Measurements from ENCODE around the gene ARFGEF2. TPM values are rescaled to one million over a fixed set of nuclear protein-coding genes. Genes with fewer than 3 reads are reported as not detected.

The ARFGEF2 gene
- total and polyA plus RNA-seq, 2 of the 8 experiments (the other 6 are each of a cell fraction or from before 2014, with no cell fraction given), result 8.1 to 21.8 TPM

DNA sequence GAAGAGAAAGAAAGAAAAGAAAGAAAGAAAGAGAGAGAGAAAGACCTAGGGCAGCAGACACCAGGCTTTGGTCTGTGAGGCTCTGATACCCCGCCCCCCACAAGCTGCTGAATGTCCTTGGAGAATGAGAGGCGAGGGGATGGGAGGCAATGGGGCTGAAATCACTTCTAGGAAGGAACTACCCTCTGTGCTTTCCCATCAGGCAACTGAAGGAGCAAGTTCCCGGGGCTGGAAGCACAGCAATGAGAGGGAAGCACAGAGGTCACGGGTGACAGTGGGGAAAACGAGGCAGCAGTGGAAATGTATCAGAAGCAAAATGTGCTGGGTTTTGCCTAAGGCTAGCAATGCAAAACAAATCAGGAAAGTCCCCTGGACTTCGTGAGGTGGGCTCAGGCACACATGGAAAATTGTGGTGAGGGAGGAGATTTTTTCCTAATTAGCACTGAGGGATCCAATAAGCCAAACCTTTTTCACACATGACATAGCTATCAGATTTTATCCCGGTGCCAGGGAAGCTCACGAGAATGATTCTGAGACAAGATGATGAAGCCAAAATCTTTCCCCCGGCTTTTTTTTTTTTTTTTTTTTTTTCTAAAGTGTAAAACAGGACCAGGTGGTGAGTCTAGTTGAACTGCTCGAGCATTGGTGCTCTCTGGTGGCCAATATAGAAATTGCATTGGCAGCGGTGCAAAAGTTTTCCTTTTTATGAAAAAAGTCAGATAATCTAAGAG, 16.8 kb upstream of the ARFGEF2 start:
- Histone ChIP-seq H3K79me1 (ENCODE audit: low read depth, low read length) (no peaks in the 10 kb centered on the region), H2BK12ac (ENCODE audit: low read depth, low read length) (no peak overlapping the region; the same call in 1 of the 2 replicates), H4K20me1 (replicated peaks in 1 of 2; ENCODE audit: control insufficient read depth in 1 of 2, insufficient read depth in 2 of 2, low read length in 2 of 2) (no peaks in the 10 kb centered on the region), H3K4ac (replicated peaks; ENCODE audit: insufficient read length, low read depth, low read length) (peak overlapping the region; percentile 3), H2BK15ac (ENCODE audit: low read length) (no peak overlapping the region), H2BK20ac (ENCODE audit: low read length) (peak overlapping the region; percentile 95; the same call in 1 of the 2 replicates), H3K23me2 (ENCODE audit: low read depth, low read length) (no peaks in the 10 kb centered on the region), H3K27me3 (replicated peaks in 1 of 4; ENCODE audit: control insufficient read depth in 3 of 4, extremely low read depth in 1 of 4, insufficient read depth in 3 of 4, low read length in 3 of 4) (no peaks in the 10 kb centered on the region; a peak in 1 of 7 replicates), H3K9me3 (ENCODE audit: insufficient read depth in 2 of 2, low read depth in 1 of 2, low read length in 1 of 2) (no peaks in the 10 kb centered on the region; a peak in 1 of 4 replicates), H3K4me2 (ENCODE audit: insufficient read depth in 1 of 2, low read depth in 2 of 2, low read length in 2 of 2) (peak overlapping the region; percentile 27 to 57; a peak in 3 of 4 replicates), H2AK5ac (ENCODE audit: low read depth, low read length) (no peak overlapping the region), H2BK5ac (ENCODE audit: low read depth, low read length) (peak overlapping the region; percentile 57; the same call in 1 of the 2 replicates), H4K5ac (ENCODE audit: insufficient read length, low read depth, low read length) (no peak overlapping the region), H3K4me1 (replicated peaks in 1 of 4; ENCODE audit: control insufficient read depth in 3 of 4, insufficient read depth in 4 of 4, low read length in 3 of 4) (peaks cover 0 to 4% (median 3%) of the 10 kb centered on the region in 4 experiments; a peak in 3 of 7 replicates), H3K4me3 (ENCODE audit: extremely low read depth in 1 of 4, insufficient read depth in 2 of 4, low read depth in 3 of 4, low read length in 4 of 4) (peak overlapping the region in 2 of 4 experiments; percentile 29 to 49; a peak in 5 of 8 replicates), H3K56ac (replicated peaks; ENCODE audit: insufficient read length, low read depth, low read length) (no peak overlapping the region), H3K36me3 (ENCODE audit: control insufficient read depth in 2 of 4, insufficient read depth in 4 of 4, low read length in 3 of 4) (no peaks in the 10 kb centered on the region), H3K27ac (ENCODE audit: low read depth, low read length) (no peak overlapping the region), H3K79me2 (ENCODE audit: control insufficient read depth in 1 of 2, insufficient read depth in 2 of 2, low read length in 2 of 2) (no peaks in the 10 kb centered on the region), H3K18ac (ENCODE audit: extremely low read depth, low read length) (no peak overlapping the region), H3K23ac (ENCODE audit: insufficient read length) (no peak overlapping the region), H3K14ac (ENCODE audit: insufficient read length) (no peak overlapping the region), H2AFZ (ENCODE audit: low read length) (peak overlapping the region; percentile 100), H4K8ac (ENCODE audit: extremely low read depth, insufficient read depth, low read length) (no peak overlapping the region), H2BK120ac (replicated peaks; ENCODE audit: low read depth, low read length) (no peak overlapping the region), H4K91ac (replicated peaks; ENCODE audit: insufficient read length, low read length) (no peak overlapping the region), H3K9ac (replicated peaks in 1 of 4; ENCODE audit: extremely low read depth in 1 of 4, low read depth in 3 of 4, low read length in 3 of 4) (peak overlapping the region in 1 of 4 experiments; percentile 10; a peak in 2 of 7 replicates)
- CTCF ChIA-PET (ENCODE audit: partially characterized antibody), result interaction anchor here (0.6 to 10.2 kb wide), 46 partner anchors 10 to 1533 kb away, joined by 3 to 163 read pairs (median 4); no protein-coding TSS in a partner anchor
- 20% methylated on average over 10 of the region's 11 CpGs; no CpG with 5 or more reads in 1 of the 2 experiments for WGBS, 2 experiments (ENCODE audit: extremely low coverage in 1 of 2, insufficient coverage in 1 of 2, insufficient read length in 1 of 2, insufficient replicate concordance in 2 of 2, low coverage in 1 of 2, low lambda C conversion rate in 2 of 2, missing lambda C conversion rate in 1 of 2)
- POLR2A ChIA-PET (ENCODE audit: partially characterized antibody), result interaction anchor here (0.7 to 1.2 kb wide), 7 partner anchors 43 to 922 kb away, joined by 3 to 4 read pairs (median 3); partner anchors contain the start of gene PREX1
- FAIRE-seq (no peak), DNase-seq (ENCODE audit: low read depth in 1 of 2, low spot score in 2 of 2) (peak in 1 of 2 experiments; percentile 83)
- TF ChIP-seq HDAC6 (IDR thresholded peaks at IDR 0.05; ENCODE audit: low read depth, low read length) (no peak), SRF (IDR thresholded peaks at IDR 0.05; ENCODE audit: low read depth, low read length) (no peak), RAD21 (IDR thresholded peaks at IDR 0.05 in 1 of 2, conservative IDR thresholded peaks at IDR 0.05 in 1 of 2; ENCODE audit: low read depth in 2 of 2, low read length in 2 of 2) (peak; percentile 87 to 92)

Measured in H1 (cell line).